IMR-90 (cell line): Measurements from ENCODE around the gene MAN1C1.

Source experiments
- BHLHE40 ChIP-seq: fragments of 150-350 bp; IDR thresholded peaks from 2 replicates; pipeline ENCODE4 v1.6.1; 2016; ENCODE audit warnings: mild to moderate bottlenecking, low read depth, low read length
- CEBPB ChIP-seq: IDR thresholded peaks from 2 replicates; pipeline ENCODE4 v1.6.1; 2012; ENCODE audit warnings: low read depth, low read length, improper control_type of control experiment
- ELK1 ChIP-seq: fragments of 150-350 bp; IDR thresholded peaks from 2 replicates; pipeline ENCODE4 v1.6.1; 2016; ENCODE audit warnings: low read depth, mild to moderate bottlenecking, low read length, moderate library complexity, borderline replicate concordance
- FOS ChIP-seq: fragments of 150-350 bp; IDR thresholded peaks from 2 replicates; pipeline ENCODE4 v1.6.1; 2016; ENCODE audit warnings: low read depth, low read length
- MAFK ChIP-seq: IDR thresholded peaks from 2 replicates; pipeline ENCODE4 v1.6.1; 2012; ENCODE audit warnings: low read depth, low read length, improper control_type of control experiment
- MXI1 ChIP-seq: IDR thresholded peaks from 2 replicates; pipeline ENCODE4 v1.6.1; 2012; ENCODE audit warnings: low read depth, mild to moderate bottlenecking, low read length, moderate library complexity, borderline replicate concordance
- POLR2A ChIP-seq: IDR thresholded peaks from 2 replicates; pipeline ENCODE4 v1.6.1; 2012; ENCODE audit warnings: mild to moderate bottlenecking, low read depth, low read length
- RAD21 ChIP-seq: IDR thresholded peaks from 2 replicates; pipeline ENCODE4 v1.6.1; 2012; ENCODE audit warnings: low read length, improper control_type of control experiment
- RCOR1 ChIP-seq: IDR thresholded peaks from 2 replicates; pipeline ENCODE4 v1.6.1; 2012; ENCODE audit warnings: mild to moderate bottlenecking, low read length, improper control_type of control experiment; ENCODE audit not compliant: insufficient replicate concordance
- RFX5 ChIP-seq: IDR thresholded peaks from 2 replicates; pipeline ENCODE4 v1.8.0; 2012; ENCODE audit warnings: low read depth, mild to moderate bottlenecking, low read length, moderate library complexity
- SMC3 ChIP-seq: fragments of 150-350 bp; IDR thresholded peaks from 2 replicates; pipeline ENCODE4 v1.6.1; 2016; ENCODE audit warnings: low read depth, mild to moderate bottlenecking, antibody characterized with exemption, low read length, moderate library complexity
- USF2 ChIP-seq: fragments of 150-350 bp; IDR thresholded peaks from 2 replicates; pipeline ENCODE4 v1.6.1; 2017; ENCODE audit warnings: mild to moderate bottlenecking, antibody characterized with exemption, low read length, low read depth
- TF ChIP-seq, protein P1 (sequence below): conservative IDR thresholded peaks from 2 replicates; pipeline ENCODE4 v1.5.1; 2012; ENCODE audit warnings: mild to moderate bottlenecking, low read depth, low read length, improper control_type of control experiment

DNA sequence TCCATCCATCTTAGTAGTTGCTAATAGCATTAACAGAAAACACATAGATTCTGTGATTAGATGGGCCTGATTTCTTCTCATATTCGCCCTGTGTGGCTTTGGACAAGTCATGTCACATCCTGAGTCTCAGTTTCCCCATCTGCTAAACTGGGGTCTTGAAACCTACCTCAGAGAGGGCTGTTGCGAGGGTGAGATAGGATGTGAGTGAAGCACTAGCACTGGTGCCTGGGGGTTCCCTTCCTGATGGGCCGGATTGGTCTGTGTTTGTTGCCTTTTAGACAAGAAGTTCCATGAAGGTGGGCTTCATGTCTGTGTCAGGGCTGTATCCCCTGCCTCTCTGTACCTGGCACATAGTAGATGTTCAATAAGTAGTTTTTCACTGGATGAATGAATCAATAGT lies 3.5 kb upstream of the MAN1C1 start:
- TF ChIP-seq, protein P1, sequence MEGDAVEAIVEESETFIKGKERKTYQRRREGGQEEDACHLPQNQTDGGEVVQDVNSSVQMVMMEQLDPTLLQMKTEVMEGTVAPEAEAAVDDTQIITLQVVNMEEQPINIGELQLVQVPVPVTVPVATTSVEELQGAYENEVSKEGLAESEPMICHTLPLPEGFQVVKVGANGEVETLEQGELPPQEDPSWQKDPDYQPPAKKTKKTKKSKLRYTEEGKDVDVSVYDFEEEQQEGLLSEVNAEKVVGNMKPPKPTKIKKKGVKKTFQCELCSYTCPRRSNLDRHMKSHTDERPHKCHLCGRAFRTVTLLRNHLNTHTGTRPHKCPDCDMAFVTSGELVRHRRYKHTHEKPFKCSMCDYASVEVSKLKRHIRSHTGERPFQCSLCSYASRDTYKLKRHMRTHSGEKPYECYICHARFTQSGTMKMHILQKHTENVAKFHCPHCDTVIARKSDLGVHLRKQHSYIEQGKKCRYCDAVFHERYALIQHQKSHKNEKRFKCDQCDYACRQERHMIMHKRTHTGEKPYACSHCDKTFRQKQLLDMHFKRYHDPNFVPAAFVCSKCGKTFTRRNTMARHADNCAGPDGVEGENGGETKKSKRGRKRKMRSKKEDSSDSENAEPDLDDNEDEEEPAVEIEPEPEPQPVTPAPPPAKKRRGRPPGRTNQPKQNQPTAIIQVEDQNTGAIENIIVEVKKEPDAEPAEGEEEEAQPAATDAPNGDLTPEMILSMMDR: no peak
- TF ChIP-seq POLR2A (no peak), MXI1 (no peak), SMC3 (no peak), RAD21 (no peak), RFX5 (no peak), FOS (no peak), USF2 (no peak), BHLHE40 (no peak), MAFK (no peak), RCOR1 (no peak), CEBPB (no peak), ELK1 (no peak)
